ENCODE results near the gene CDKAL1.

DNA sequence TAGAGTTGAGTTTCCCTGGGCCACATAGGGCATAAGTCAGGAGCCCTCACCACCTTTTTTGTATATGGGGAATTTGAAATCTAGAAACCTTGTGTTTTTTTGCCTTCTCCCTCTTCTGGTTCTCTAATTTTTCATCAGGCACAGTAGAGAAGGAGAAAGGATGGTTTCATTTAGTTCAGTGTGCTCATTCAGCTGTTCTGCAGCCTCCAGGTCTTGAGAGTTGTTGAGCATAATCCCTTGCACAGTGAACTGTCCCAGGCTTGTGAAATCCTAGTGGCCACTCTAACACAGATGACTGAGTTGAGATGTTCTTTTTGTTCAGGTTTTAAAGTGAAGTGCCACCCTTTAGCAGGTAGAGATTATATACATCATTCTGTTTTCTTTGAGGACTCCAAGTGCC lies 183.5 kb downstream of the CDKAL1 start:
- no peak for TF ChIP-seq TAF1 (IDR thresholded peaks at IDR 0.05; ENCODE audit: borderline replicate concordance, insufficient read depth, low read length)
- no peak for TF ChIP-seq POLR2AphosphoS5 (IDR thresholded peaks at IDR 0.05; ENCODE audit: low read depth, low read length)
- no peak for TF ChIP-seq SIN3A (IDR thresholded peaks at IDR 0.05; ENCODE audit: borderline replicate concordance, insufficient read depth, low read length)
- TF ChIP-seq, protein P1, sequence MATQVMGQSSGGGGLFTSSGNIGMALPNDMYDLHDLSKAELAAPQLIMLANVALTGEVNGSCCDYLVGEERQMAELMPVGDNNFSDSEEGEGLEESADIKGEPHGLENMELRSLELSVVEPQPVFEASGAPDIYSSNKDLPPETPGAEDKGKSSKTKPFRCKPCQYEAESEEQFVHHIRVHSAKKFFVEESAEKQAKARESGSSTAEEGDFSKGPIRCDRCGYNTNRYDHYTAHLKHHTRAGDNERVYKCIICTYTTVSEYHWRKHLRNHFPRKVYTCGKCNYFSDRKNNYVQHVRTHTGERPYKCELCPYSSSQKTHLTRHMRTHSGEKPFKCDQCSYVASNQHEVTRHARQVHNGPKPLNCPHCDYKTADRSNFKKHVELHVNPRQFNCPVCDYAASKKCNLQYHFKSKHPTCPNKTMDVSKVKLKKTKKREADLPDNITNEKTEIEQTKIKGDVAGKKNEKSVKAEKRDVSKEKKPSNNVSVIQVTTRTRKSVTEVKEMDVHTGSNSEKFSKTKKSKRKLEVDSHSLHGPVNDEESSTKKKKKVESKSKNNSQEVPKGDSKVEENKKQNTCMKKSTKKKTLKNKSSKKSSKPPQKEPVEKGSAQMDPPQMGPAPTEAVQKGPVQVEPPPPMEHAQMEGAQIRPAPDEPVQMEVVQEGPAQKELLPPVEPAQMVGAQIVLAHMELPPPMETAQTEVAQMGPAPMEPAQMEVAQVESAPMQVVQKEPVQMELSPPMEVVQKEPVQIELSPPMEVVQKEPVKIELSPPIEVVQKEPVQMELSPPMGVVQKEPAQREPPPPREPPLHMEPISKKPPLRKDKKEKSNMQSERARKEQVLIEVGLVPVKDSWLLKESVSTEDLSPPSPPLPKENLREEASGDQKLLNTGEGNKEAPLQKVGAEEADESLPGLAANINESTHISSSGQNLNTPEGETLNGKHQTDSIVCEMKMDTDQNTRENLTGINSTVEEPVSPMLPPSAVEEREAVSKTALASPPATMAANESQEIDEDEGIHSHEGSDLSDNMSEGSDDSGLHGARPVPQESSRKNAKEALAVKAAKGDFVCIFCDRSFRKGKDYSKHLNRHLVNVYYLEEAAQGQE (IDR thresholded peaks at IDR 0.05; ENCODE audit: insufficient read depth in 1 of 2, low read depth in 2 of 2, low read length in 2 of 2) = no peak
